ENCODE results near the gene OR2F2. TPM values are rescaled to one million over a fixed set of nuclear protein-coding genes. Genes with fewer than 3 reads are reported as not detected.
A peak's percentile ranks its signal among the peaks of the same experiment; 100 is the strongest.

The OR2F2 gene
- total RNA-seq, 6 donors from 2014 or later = not detected

GRCh38 chr7:143931739-143932138 lies 3.3 kb upstream of the OR2F2 start:
- TF ChIP-seq CTCF (IDR thresholded peaks at IDR 0.05) (no peak), POLR2A (IDR thresholded peaks at IDR 0.05) (no peak), EP300 (IDR thresholded peaks at IDR 0.05) (no peak), POLR2AphosphoS5 (IDR thresholded peaks at IDR 0.05) (no peak)

GRCh38 chr7:143936087-143937009 lies 1.3 kb downstream of the OR2F2 start:
- 68 to 79% methylated on average over 4 of the region's 4 CpGs for WGBS, 2 donors
- H3K27ac ChIP-seq = no peak overlapping the region
- H3K4me1 ChIP-seq = no peaks in the 10 kb centered on the region
- no peaks in the 10 kb centered on the region for H3K36me3 ChIP-seq
- H3K4me3 ChIP-seq = no peak overlapping the region
- no peak for TF ChIP-seq CTCF (IDR thresholded peaks at IDR 0.05)
- no peak for TF ChIP-seq POLR2A (IDR thresholded peaks at IDR 0.05)
- TF ChIP-seq POLR2AphosphoS5 (IDR thresholded peaks at IDR 0.05) = no peak
- TF ChIP-seq EP300 (IDR thresholded peaks at IDR 0.05) = no peak
- H3K27me3 ChIP-seq = no peaks in the 10 kb centered on the region
- ATAC-seq (ENCODE audit: low FRiP score in 2 of 2) = peak in 1 of 2 donors; percentile 53
- no peak for DNase-seq
- no peaks in the 10 kb centered on the region for H3K9me3 ChIP-seq

More at GRCh38 chr7:143931739-143932138, 3.3 kb upstream of the OR2F2 start:
- Histone ChIP-seq H3K36me3 (no peaks in the 10 kb centered on the region), H3K4me3 (no peak overlapping the region), H3K27me3 (no peaks in the 10 kb centered on the region), H3K4me1 (no peaks in the 10 kb centered on the region), H3K27ac (no peak overlapping the region), H3K9me3 (no peaks in the 10 kb centered on the region)
- no peak for ATAC-seq (ENCODE audit: low FRiP score in 2 of 2)
- no peak for DNase-seq

GRCh38 chr7:143938379-143939243 lies 3.6 kb downstream of the OR2F2 start:
- 79% methylated on average over 5 of the region's 5 CpGs for WGBS, 2 donors
- no peak overlapping the region for H3K27ac ChIP-seq
- no peaks in the 10 kb centered on the region for H3K27me3 ChIP-seq
- DNase-seq (no peak), ATAC-seq (ENCODE audit: low FRiP score in 2 of 2) (no peak)
- H3K9me3 ChIP-seq = no peaks in the 10 kb centered on the region
- no peaks in the 10 kb centered on the region for H3K4me1 ChIP-seq
- H3K36me3 ChIP-seq = no peaks in the 10 kb centered on the region
- TF ChIP-seq POLR2A (IDR thresholded peaks at IDR 0.05) (no peak), CTCF (IDR thresholded peaks at IDR 0.05) (no peak), EP300 (IDR thresholded peaks at IDR 0.05) (no peak), POLR2AphosphoS5 (IDR thresholded peaks at IDR 0.05) (no peak)
- no peak overlapping the region for H3K4me3 ChIP-seq

GRCh38 chr7:143945423-143945822 lies 10.4 kb downstream of the OR2F2 start:
- no peaks in the 10 kb centered on the region for H3K4me1 ChIP-seq
- 84 to 94% methylated on average over 4 of the region's 4 CpGs for WGBS, 2 donors

More at GRCh38 chr7:143945423-143945822, 10.4 kb downstream of the OR2F2 start:
- no peak for DNase-seq
- H3K27ac ChIP-seq = no peak overlapping the region
- H3K9me3 ChIP-seq = no peaks in the 10 kb centered on the region
- no peak for ATAC-seq (ENCODE audit: low FRiP score in 2 of 2)
- no peak overlapping the region for H3K4me3 ChIP-seq
- H3K27me3 ChIP-seq = no peaks in the 10 kb centered on the region
- no peak for TF ChIP-seq POLR2AphosphoS5 (IDR thresholded peaks at IDR 0.05)
- no peak for TF ChIP-seq POLR2A (IDR thresholded peaks at IDR 0.05)
- no peak for TF ChIP-seq CTCF (IDR thresholded peaks at IDR 0.05)
- no peak for TF ChIP-seq EP300 (IDR thresholded peaks at IDR 0.05)
- no peaks in the 10 kb centered on the region for H3K36me3 ChIP-seq

Measured in upper lobe of left lung (tissue), 6 donors.